ENCODE results near the gene PTPRB. TPM values are rescaled to one million over a fixed set of nuclear protein-coding genes. Genes with fewer than 3 reads are reported as not detected.

The PTPRB gene
- total RNA-seq, 2 donors from 2014 or later, result 11.2 to 20.3 TPM

DNA sequence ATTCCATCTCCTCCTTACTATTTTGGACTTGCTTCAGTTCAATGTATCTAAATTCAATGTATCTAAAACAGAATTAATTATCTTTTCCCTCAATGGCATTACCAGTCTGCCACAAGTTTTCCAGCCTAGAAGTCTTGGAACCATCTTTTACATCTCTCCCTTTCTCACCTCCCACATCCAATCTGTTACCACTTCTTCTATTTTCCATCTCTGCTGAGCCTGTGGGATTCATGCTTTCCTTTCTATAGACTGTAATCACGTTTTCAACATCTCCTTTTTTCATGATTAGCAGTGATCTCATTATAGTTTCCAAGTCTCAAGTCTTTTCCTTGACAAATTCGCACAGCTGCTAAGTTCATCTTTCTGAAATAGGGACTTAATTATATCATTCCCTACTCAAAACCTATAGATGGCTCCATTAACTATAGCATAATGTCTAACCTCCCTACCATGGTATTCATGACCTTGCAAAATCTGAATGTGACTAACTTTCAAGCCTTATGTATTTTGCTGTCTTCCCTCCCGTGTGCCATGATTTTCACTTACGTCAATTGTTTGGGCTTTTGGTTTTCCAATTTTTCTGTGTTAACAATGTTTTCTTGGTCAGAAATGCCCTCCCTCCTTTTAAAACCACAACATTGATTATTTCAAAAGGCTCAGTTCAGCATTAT, 20.5 kb upstream of the PTPRB start:
- TF ChIP-seq, protein P1, sequence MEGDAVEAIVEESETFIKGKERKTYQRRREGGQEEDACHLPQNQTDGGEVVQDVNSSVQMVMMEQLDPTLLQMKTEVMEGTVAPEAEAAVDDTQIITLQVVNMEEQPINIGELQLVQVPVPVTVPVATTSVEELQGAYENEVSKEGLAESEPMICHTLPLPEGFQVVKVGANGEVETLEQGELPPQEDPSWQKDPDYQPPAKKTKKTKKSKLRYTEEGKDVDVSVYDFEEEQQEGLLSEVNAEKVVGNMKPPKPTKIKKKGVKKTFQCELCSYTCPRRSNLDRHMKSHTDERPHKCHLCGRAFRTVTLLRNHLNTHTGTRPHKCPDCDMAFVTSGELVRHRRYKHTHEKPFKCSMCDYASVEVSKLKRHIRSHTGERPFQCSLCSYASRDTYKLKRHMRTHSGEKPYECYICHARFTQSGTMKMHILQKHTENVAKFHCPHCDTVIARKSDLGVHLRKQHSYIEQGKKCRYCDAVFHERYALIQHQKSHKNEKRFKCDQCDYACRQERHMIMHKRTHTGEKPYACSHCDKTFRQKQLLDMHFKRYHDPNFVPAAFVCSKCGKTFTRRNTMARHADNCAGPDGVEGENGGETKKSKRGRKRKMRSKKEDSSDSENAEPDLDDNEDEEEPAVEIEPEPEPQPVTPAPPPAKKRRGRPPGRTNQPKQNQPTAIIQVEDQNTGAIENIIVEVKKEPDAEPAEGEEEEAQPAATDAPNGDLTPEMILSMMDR (IDR thresholded peaks at IDR 0.05), result no peak
- TF ChIP-seq POLR2AphosphoS5 (IDR thresholded peaks at IDR 0.05) (no peak), POLR2A (IDR thresholded peaks at IDR 0.05) (no peak)
- intact Hi-C loops (cut with DNase I), result no loop called here

GRCh38 chr12:70652451-70652850, 15.2 kb upstream of the PTPRB start:
- TF ChIP-seq POLR2A (IDR thresholded peaks at IDR 0.05), result no peak
- TF ChIP-seq, protein P1 (IDR thresholded peaks at IDR 0.05), result no peak
- TF ChIP-seq POLR2AphosphoS5 (IDR thresholded peaks at IDR 0.05), result no peak
- Histone ChIP-seq H3K4me3 (no peak overlapping the region), H3K9me3 (no peaks in the 10 kb centered on the region), H3K27ac (no peak overlapping the region), H3K4me1 (replicated peaks) (no peaks in the 10 kb centered on the region), H3K27me3 (replicated peaks; ENCODE audit: insufficient read depth) (no peaks in the 10 kb centered on the region), H3K36me3 (no peaks in the 10 kb centered on the region)
- DNase-seq (ENCODE audit: low spot score), result no peak
- 87% methylated on average over 1 of the region's 1 CpG for WGBS
- intact Hi-C loops (cut with DNase I), result no loop called here

More for the DNA sequence above, 20.5 kb upstream of the PTPRB start:
- Histone ChIP-seq H3K36me3 (no peaks in the 10 kb centered on the region), H3K27ac (no peak overlapping the region), H3K4me1 (replicated peaks) (no peaks in the 10 kb centered on the region), H3K27me3 (replicated peaks; ENCODE audit: insufficient read depth) (no peaks in the 10 kb centered on the region), H3K9me3 (no peaks in the 10 kb centered on the region), H3K4me3 (no peak overlapping the region)
- 87% methylated on average over 4 of the region's 4 CpGs for WGBS
- no peak for DNase-seq (ENCODE audit: low spot score)

DNA sequence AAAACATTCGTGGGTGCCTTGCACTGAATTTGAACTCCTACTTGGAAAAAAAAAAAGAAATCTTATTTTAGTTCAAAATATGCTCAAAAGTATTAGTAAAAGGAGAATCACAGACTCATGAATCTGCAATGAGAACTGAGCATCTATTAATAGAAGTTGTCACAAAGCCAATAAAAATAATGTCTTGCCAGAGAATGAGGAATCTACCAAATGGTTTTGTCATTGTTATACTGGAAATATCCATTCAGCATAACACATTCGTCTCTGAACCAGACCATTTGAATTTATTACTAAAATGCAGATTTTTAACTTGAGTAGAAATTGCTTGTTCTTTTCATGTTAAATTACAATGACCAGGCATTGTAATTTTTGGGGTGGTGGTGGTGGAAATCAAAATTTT, 11.6 kb upstream of the PTPRB start:
- Histone ChIP-seq H3K36me3 (no peaks in the 10 kb centered on the region), H3K27me3 (replicated peaks; ENCODE audit: insufficient read depth) (no peaks in the 10 kb centered on the region), H3K4me3 (no peak overlapping the region), H3K4me1 (replicated peaks) (peaks cover 10% of the 10 kb centered on the region), H3K27ac (no peak overlapping the region), H3K9me3 (no peaks in the 10 kb centered on the region)
- intact Hi-C loops (cut with DNase I), result no loop called here
- TF ChIP-seq, protein P1 (IDR thresholded peaks at IDR 0.05), result no peak
- no peak for TF ChIP-seq POLR2AphosphoS5 (IDR thresholded peaks at IDR 0.05)
- no peak for TF ChIP-seq POLR2A (IDR thresholded peaks at IDR 0.05)
- no peak for DNase-seq (ENCODE audit: low spot score)
- 53% methylated on average over 2 of the region's 2 CpGs for WGBS

GRCh38 chr12:70648191-70648590, 11.0 kb upstream of the PTPRB start:
- H3K27me3 ChIP-seq (replicated peaks; ENCODE audit: insufficient read depth), result no peaks in the 10 kb centered on the region
- intact Hi-C loops (cut with DNase I), result no loop called here
- peaks cover 16% of the 10 kb centered on the region for H3K4me1 ChIP-seq (replicated peaks)
- no peaks in the 10 kb centered on the region for H3K36me3 ChIP-seq
- WGBS, result 83% methylated on average over 2 of the region's 2 CpGs
- TF ChIP-seq, protein P1 (IDR thresholded peaks at IDR 0.05), result no peak
- no peak for TF ChIP-seq POLR2A (IDR thresholded peaks at IDR 0.05)
- no peaks in the 10 kb centered on the region for H3K9me3 ChIP-seq
- no peak for DNase-seq (ENCODE audit: low spot score)
- no peak overlapping the region for H3K27ac ChIP-seq
- H3K4me3 ChIP-seq, result no peak overlapping the region

DNA sequence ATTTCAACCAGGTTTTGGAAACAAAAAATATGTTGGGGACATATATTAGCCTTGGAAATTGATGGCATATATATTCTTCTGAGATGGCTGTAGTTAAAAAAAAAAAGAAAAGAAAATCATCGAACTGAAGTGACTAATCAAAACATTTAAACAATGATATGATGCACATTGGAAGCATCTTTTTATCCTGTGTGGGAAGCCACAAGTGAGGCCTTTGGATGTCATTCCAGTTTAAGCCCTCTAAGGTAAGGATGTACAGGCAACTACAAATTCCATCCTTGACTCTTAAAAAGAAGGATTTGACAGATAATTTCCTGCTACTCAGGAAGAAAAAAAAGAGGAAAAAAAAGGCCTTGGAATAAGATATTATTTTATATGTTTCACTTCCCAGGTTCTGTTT, 9.6 kb upstream of the PTPRB start:
- Histone ChIP-seq H3K27me3 (replicated peaks; ENCODE audit: insufficient read depth) (no peaks in the 10 kb centered on the region), H3K36me3 (no peaks in the 10 kb centered on the region), H3K4me3 (no peak overlapping the region), H3K4me1 (replicated peaks) (peaks cover 16% of the 10 kb centered on the region), H3K27ac (no peak overlapping the region), H3K9me3 (no peaks in the 10 kb centered on the region)
- no peak for DNase-seq (ENCODE audit: low spot score)
- intact Hi-C loops (cut with DNase I), result no loop called here
- TF ChIP-seq POLR2A (IDR thresholded peaks at IDR 0.05), result no peak
- TF ChIP-seq, protein P1 (IDR thresholded peaks at IDR 0.05), result no peak
- no peak for TF ChIP-seq POLR2AphosphoS5 (IDR thresholded peaks at IDR 0.05)
- 69% methylated on average over 1 of the region's 1 CpG for WGBS
